HG03354 (cell line): ENCODE results near the gene TLCD3B.
"Not testable (repeated sequence)": the region's sequence is repeated elsewhere in the genome, so short reads cannot be mapped to it uniquely, and the experiment has no call there.

Experiments used
- ATAC-seq: cut with Tn5 transposase; IDR thresholded peaks from one replicate; pipeline ENCODE4 v1.9.1; 2021; ENCODE audit warnings: mild to moderate bottlenecking; ENCODE audit not compliant: unreplicated experiment, poor library complexity, severe bottlenecking

TLCD3B gene

GRCh38 chr16:30063278-30063892, 32.3 kb upstream of the TLCD3B start:
- ATAC-seq: no peak

- no peak for ATAC-seq
Observed at GRCh38 chr16:30060836-30061554, 29.9 kb upstream of the TLCD3B start.

- ATAC-seq: no peak
Observed at GRCh38 chr16:30060346-30060745, 29.3 kb upstream of the TLCD3B start.

- peak; percentile 49 for ATAC-seq
Observed at GRCh38 chr16:30054959-30055553, 24.0 kb upstream of the TLCD3B start.

GRCh38 chr16:30054451-30054850, 23.4 kb upstream of the TLCD3B start:
- ATAC-seq: no peak

- ATAC-seq: no peak
Observed at GRCh38 chr16:30053376-30054015, 22.4 kb upstream of the TLCD3B start.

- no peak for ATAC-seq
Observed at GRCh38 chr16:30052671-30053372, 21.8 kb upstream of the TLCD3B start.

GRCh38 chr16:30051518-30051917, 20.4 kb upstream of the TLCD3B start:
- no peak for ATAC-seq

GRCh38 chr16:30049871-30050270, 18.8 kb upstream of the TLCD3B start:
- no peak for ATAC-seq

- no peak for ATAC-seq
Observed at GRCh38 chr16:30046588-30046987, 15.5 kb upstream of the TLCD3B start.

- ATAC-seq: no peak
Observed at GRCh38 chr16:30046178-30046577, 15.1 kb upstream of the TLCD3B start.

GRCh38 chr16:30041841-30042240, 10.8 kb upstream of the TLCD3B start:
- ATAC-seq: no peak

GRCh38 chr16:30040690-30041089, 9.6 kb upstream of the TLCD3B start:
- not testable (repeated sequence) for ATAC-seq

GRCh38 chr16:30040221-30040620, 9.2 kb upstream of the TLCD3B start:
- no peak for ATAC-seq

GRCh38 chr16:30033270-30033669, 2.2 kb upstream of the TLCD3B start:
- no peak for ATAC-seq

GRCh38 chr16:30032083-30032819, 1.2 kb upstream of the TLCD3B start:
- no peak for ATAC-seq

- no peak for ATAC-seq
Observed at GRCh38 chr16:30031477-30031918, 427 bp upstream of the TLCD3B start.

- no peak for ATAC-seq
Observed at GRCh38 chr16:30030011-30030685, 923 bp downstream of the TLCD3B start.
